Measurements from ENCODE around the gene SSUH2. TPM values are rescaled to one million over a fixed set of nuclear protein-coding genes. Genes with fewer than 3 reads are reported as not detected.

The SSUH2 gene
- total and polyA plus RNA-seq, 3 donors from 2014 or later: 9.8 to 28.9 (median 15.0) TPM

GRCh38 chr3:8576841-8577571 lies 67.6 kb downstream of the SSUH2 start:
- H3K36me3 ChIP-seq (ENCODE audit: low read depth, missing control alignments): no peaks in the 10 kb centered on the region

DNA sequence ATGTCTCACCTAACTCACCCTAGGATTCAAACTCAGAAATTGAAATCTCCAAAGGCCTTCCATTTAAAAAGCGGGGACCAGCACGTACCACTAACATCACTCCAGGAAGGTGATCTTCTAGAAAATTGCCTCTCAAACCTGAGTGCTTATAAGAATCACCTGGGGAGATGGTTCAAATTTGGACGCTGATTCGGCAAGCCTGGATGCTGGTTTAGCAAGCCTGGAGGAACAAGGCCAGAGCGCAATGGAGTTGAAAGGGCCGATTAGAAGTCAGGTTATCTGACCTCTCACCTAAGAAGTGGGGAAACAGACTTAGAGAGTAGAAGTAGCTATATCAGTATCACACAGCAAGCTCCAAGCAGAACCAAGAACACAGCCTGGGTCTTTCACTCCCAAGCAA lies 68.2 kb downstream of the SSUH2 start:
- no peak overlapping the region for H3K27ac ChIP-seq
- H3K27me3 ChIP-seq: no peaks in the 10 kb centered on the region
- H3K4me3 ChIP-seq: no peak overlapping the region
- H3K4me1 ChIP-seq: peaks cover 10% of the 10 kb centered on the region
- no peak for DNase-seq
- no peaks in the 10 kb centered on the region for H3K36me3 ChIP-seq (ENCODE audit: low read depth, missing control alignments)
- intact Hi-C loops (cut with DNase I; ENCODE audit: low total_unique reads): no loop called here
- WGBS, 2 donors: 80 to 98% methylated on average over 6 of the region's 6 CpGs
- TF ChIP-seq POLR2A (IDR thresholded peaks at IDR 0.05) (no peak), CTCF (IDR thresholded peaks at IDR 0.05) (no peak)
- H3K9me3 ChIP-seq: no peaks in the 10 kb centered on the region

More at GRCh38 chr3:8576841-8577571, 67.6 kb downstream of the SSUH2 start:
- no peaks in the 10 kb centered on the region for H3K9me3 ChIP-seq
- peaks cover 9% of the 10 kb centered on the region for H3K4me1 ChIP-seq
- H3K27me3 ChIP-seq: no peaks in the 10 kb centered on the region
- no peak overlapping the region for H3K4me3 ChIP-seq
- no peak for DNase-seq
- intact Hi-C loops (cut with DNase I; ENCODE audit: low total_unique reads): no loop called here
- H3K27ac ChIP-seq: no peak overlapping the region
- TF ChIP-seq POLR2A (IDR thresholded peaks at IDR 0.05) (no peak), CTCF (IDR thresholded peaks at IDR 0.05) (no peak)
- WGBS, 2 donors: 70 to 76% methylated on average over 5 of the region's 5 CpGs

DNA sequence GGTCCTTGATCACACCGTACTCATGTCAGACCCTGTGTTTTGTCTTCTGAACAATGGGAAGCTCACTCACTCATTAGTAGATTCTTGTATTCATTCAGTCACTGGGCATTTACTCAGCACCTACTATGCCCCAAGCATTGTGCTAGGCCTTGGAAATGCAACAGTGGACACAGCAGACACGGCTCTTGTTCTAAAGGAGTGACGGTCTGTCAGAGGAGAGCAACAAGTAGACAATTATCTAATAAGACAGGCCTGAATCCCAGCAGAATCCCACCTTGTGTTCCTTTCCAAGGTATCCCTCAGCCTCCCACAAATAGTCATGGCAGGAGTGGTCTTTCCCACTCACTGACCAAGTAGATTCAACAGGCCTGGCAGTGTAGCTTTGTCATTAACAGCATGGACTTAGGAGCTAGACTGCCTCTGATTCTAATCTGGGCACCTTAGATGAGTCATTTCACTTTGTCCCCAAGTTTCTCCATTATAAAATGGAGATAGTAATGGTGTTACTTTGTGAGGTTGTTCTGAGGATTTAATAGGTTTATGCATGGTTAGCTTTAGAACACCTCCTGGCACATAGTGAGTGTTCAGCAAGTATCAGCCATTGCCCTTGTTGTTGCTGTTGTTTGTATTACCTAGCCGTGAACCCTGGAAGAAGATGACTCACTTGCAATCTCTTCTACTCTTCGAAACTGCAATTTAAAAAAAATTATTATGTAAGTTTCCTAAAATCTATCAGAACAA lies 69.1 kb downstream of the SSUH2 start:
- intact Hi-C loops (cut with DNase I; ENCODE audit: low total_unique reads): no loop called here
- WGBS, 2 donors: 84 to 87% methylated on average over 5 of the region's 5 CpGs

GRCh38 chr3:8574670-8575322 lies 69.8 kb downstream of the SSUH2 start:
- intact Hi-C loops (cut with DNase I; ENCODE audit: low total_unique reads): no loop called here
- TF ChIP-seq CTCF (IDR thresholded peaks at IDR 0.05) (no peak), POLR2A (IDR thresholded peaks at IDR 0.05) (no peak)
- H3K27ac ChIP-seq: no peak overlapping the region
- no peaks in the 10 kb centered on the region for H3K9me3 ChIP-seq
- 42 to 55% methylated on average over 4 to 5 of the region's 5 CpGs for WGBS, 2 donors
- no peak overlapping the region for H3K4me3 ChIP-seq
- H3K4me1 ChIP-seq: peaks cover 17% of the 10 kb centered on the region
- H3K27me3 ChIP-seq: no peaks in the 10 kb centered on the region
- H3K36me3 ChIP-seq (ENCODE audit: low read depth, missing control alignments): no peaks in the 10 kb centered on the region
- no peak for DNase-seq

More for the DNA sequence above, 69.1 kb downstream of the SSUH2 start:
- no peak overlapping the region for H3K27ac ChIP-seq
- TF ChIP-seq CTCF (IDR thresholded peaks at IDR 0.05): no peak
- TF ChIP-seq POLR2A (IDR thresholded peaks at IDR 0.05): no peak
- no peak overlapping the region for H3K4me3 ChIP-seq
- DNase-seq: no peak
- no peaks in the 10 kb centered on the region for H3K27me3 ChIP-seq
- no peaks in the 10 kb centered on the region for H3K36me3 ChIP-seq (ENCODE audit: low read depth, missing control alignments)
- no peaks in the 10 kb centered on the region for H3K9me3 ChIP-seq
- H3K4me1 ChIP-seq: peaks cover 17% of the 10 kb centered on the region

All from testis (tissue), 3 donors.